Measurements from ENCODE around the gene GRIN1. TPM values are rescaled to one million over a fixed set of nuclear protein-coding genes. Genes with fewer than 3 reads are reported as not detected.

The GRIN1 gene
- total RNA-seq, 2 experiments from 2014 or later = 0.06 to 0.15 TPM

GRCh38 chr9:137214620-137215019, 75.7 kb downstream of the GRIN1 start:
- ChIA-PET POLR2A (no interaction called here), CTCF (ENCODE audit: unreplicated experiment) (no interaction called here)
- TF ChIP-seq EZH2phosphoT487 (IDR thresholded peaks at IDR 0.05; ENCODE audit: borderline replicate concordance, low read depth, low read length) (no peak), CTCF (conservative IDR thresholded peaks at IDR 0.05; ENCODE audit: low read length) (no peak)
- intact Hi-C loops (cut with micrococcal nuclease; ENCODE audit: unreplicated experiment) = no loop called here
- no peak overlapping the region for H3K27ac ChIP-seq (ENCODE audit: low read depth, low read length, poor library complexity, severe bottlenecking)
- H3K36me3 ChIP-seq (ENCODE audit: insufficient read depth, low read length) = peaks cover 65% of the 10 kb centered on the region
- H2AFZ ChIP-seq (ENCODE audit: low read length) = no peak overlapping the region
- H4K20me1 ChIP-seq (ENCODE audit: insufficient read depth, low read length) = no peaks in the 10 kb centered on the region
- H3K4me1 ChIP-seq (ENCODE audit: insufficient read depth, low read length, poor library complexity, severe bottlenecking) = no peaks in the 10 kb centered on the region
- BruUV-seq (replicated peaks) = no TSS peak
- no peaks in the 10 kb centered on the region for H3K79me2 ChIP-seq (ENCODE audit: insufficient read depth, low read depth, low read length)
- H3K4me2 ChIP-seq (ENCODE audit: low read length) = no peak overlapping the region
- H3K9me3 ChIP-seq (ENCODE audit: low read length) = no peaks in the 10 kb centered on the region
- no peak overlapping the region for H3K4me3 ChIP-seq (ENCODE audit: low read depth, low read length, poor library complexity, severe bottlenecking)
- DNase-seq (ENCODE audit: low spot score) = no peak
- no peaks in the 10 kb centered on the region for H3K9me2 ChIP-seq (ENCODE audit: insufficient read depth, low read length)

GRCh38 chr9:137215196-137215986, 76.4 kb downstream of the GRIN1 start:
- H3K9me2 ChIP-seq (ENCODE audit: insufficient read depth, low read length) = no peaks in the 10 kb centered on the region
- ChIA-PET POLR2A (interaction anchor here (0.9 kb wide), 1 partner anchor 11 kb away, joined by 4 read pairs; no protein-coding TSS in a partner anchor), CTCF (ENCODE audit: unreplicated experiment) (no interaction called here)
- H3K9me3 ChIP-seq (ENCODE audit: low read length) = no peaks in the 10 kb centered on the region
- H3K4me2 ChIP-seq (ENCODE audit: low read length) = no peak overlapping the region
- no peak overlapping the region for H3K27ac ChIP-seq (ENCODE audit: low read depth, low read length, poor library complexity, severe bottlenecking)
- peaks cover 58% of the 10 kb centered on the region for H3K36me3 ChIP-seq (ENCODE audit: insufficient read depth, low read length)
- DNase-seq (ENCODE audit: low spot score) = no peak
- no TSS peak for BruUV-seq (replicated peaks)
- no peaks in the 10 kb centered on the region for H3K79me2 ChIP-seq (ENCODE audit: insufficient read depth, low read depth, low read length)
- H3K4me1 ChIP-seq (ENCODE audit: insufficient read depth, low read length, poor library complexity, severe bottlenecking) = no peaks in the 10 kb centered on the region
- TF ChIP-seq EZH2phosphoT487 (IDR thresholded peaks at IDR 0.05; ENCODE audit: borderline replicate concordance, low read depth, low read length) (no peak), CTCF (conservative IDR thresholded peaks at IDR 0.05; ENCODE audit: low read length) (no peak)
- intact Hi-C loops (cut with micrococcal nuclease; ENCODE audit: unreplicated experiment) = no loop called here
- no peak overlapping the region for H2AFZ ChIP-seq (ENCODE audit: low read length)
- no peaks in the 10 kb centered on the region for H4K20me1 ChIP-seq (ENCODE audit: insufficient read depth, low read length)
- no peak overlapping the region for H3K4me3 ChIP-seq (ENCODE audit: low read depth, low read length, poor library complexity, severe bottlenecking)
